GM23248 (cell line): ENCODE results near the gene C6orf120. TPM values are rescaled to one million over a fixed set of nuclear protein-coding genes. Genes with fewer than 3 reads are reported as not detected.

Experiments
- DNase-seq: peaks from one replicate; pipeline ENCODE4 v3.0.0-alpha.2; 2015
- H2AFZ ChIP-seq: fragments of 200-600 bp; sonication (generic); 2 replicates; pipeline ENCODE4 v1.6.1; 2016; ENCODE audit warnings: antibody characterized with exemption
- H3F3A ChIP-seq: fragments of 200-600 bp; sonication (generic); 2 replicates; pipeline ENCODE4 v1.6.1; 2016; ENCODE audit warnings: mild to moderate bottlenecking, antibody characterized with exemption, mixed run types; ENCODE audit not compliant: insufficient read depth
- H3K27ac ChIP-seq: fragments of 200-600 bp; sonication (generic); 2 replicates; pipeline ENCODE4 v1.5.1; 2016; ENCODE audit warnings: mild to moderate bottlenecking
- H3K27me3 ChIP-seq: fragments of 200-600 bp; sonication (generic); replicated peaks from 2 replicates; pipeline ENCODE4 v1.6.1; 2016; ENCODE audit warnings: mild to moderate bottlenecking; ENCODE audit not compliant: insufficient read depth
- H3K36me3 ChIP-seq: fragments of 200-600 bp; sonication (generic); 2 replicates; pipeline ENCODE4 v1.6.1; 2016; ENCODE audit warnings: low read depth, mild to moderate bottlenecking
- H3K4me1 ChIP-seq: fragments of 200-600 bp; sonication (generic); 2 replicates; pipeline ENCODE4 v1.6.1; 2016; ENCODE audit warnings: mild to moderate bottlenecking; ENCODE audit not compliant: insufficient read depth
- H3K4me2 ChIP-seq: fragments of 200-600 bp; sonication (generic); one replicate; pipeline ENCODE4 v1.6.1; 2016; ENCODE audit warnings: mild to moderate bottlenecking; ENCODE audit not compliant: unreplicated experiment
- H3K4me3 ChIP-seq: fragments of 200-600 bp; sonication (generic); 2 replicates; pipeline ENCODE4 v1.5.1; 2016; ENCODE audit warnings: mild to moderate bottlenecking
- H3K79me2 ChIP-seq: fragments of 200-600 bp; sonication (generic); 2 replicates; pipeline ENCODE4 v1.6.1; 2016; ENCODE audit warnings: mild to moderate bottlenecking; ENCODE audit not compliant: insufficient read depth
- H3K9ac ChIP-seq: fragments of 200-600 bp; sonication (generic); 2 replicates; pipeline ENCODE4 v1.6.1; 2016; ENCODE audit warnings: mild to moderate bottlenecking
- H3K9me2 ChIP-seq: fragments of 200-600 bp; sonication (generic); 2 replicates; pipeline ENCODE4 v1.6.1; 2016; ENCODE audit warnings: mixed run types, mild to moderate bottlenecking, moderate library complexity; ENCODE audit not compliant: insufficient read depth
- H3K9me3 ChIP-seq: fragments of 200-600 bp; sonication (generic); one replicate; pipeline ENCODE4 v1.6.1; 2017; ENCODE audit warnings: low read depth
- H4K20me1 ChIP-seq: fragments of 200-600 bp; sonication (generic); 2 replicates; pipeline ENCODE4 v1.6.0; 2016; ENCODE audit not compliant: insufficient read depth
- EZH2 ChIP-seq: fragments of 200-600 bp; sonication (generic); IDR thresholded peaks from 2 replicates; pipeline ENCODE4 v1.6.1; 2018; ENCODE audit warnings: antibody characterized with exemption, mild to moderate bottlenecking; ENCODE audit not compliant: insufficient read depth, poor library complexity, severe bottlenecking
- EZH2phosphoT487 ChIP-seq: fragments of 200-600 bp; sonication (generic); IDR thresholded peaks from 2 replicates; pipeline ENCODE4 v1.6.1; 2018; ENCODE audit warnings: antibody characterized with exemption, moderate library complexity, mild to moderate bottlenecking, low read depth; ENCODE audit not compliant: insufficient read depth
- WGBS, 2 experiments: methylation state at CpG; one replicate each; pipeline ENCODE4 v1.1.6; 2015 to 2017; ENCODE audit warnings: low lambda C conversion rate in 2 of 2, low coverage in 1 of 2; ENCODE audit errors: missing lambda C conversion rate in 2 of 2; 5-methylcytosine and 5-hydroxymethylcytosine counted together
- in situ Hi-C: fragments of 300-500 bp; cut with MboI; formaldehyde crosslinking; loops from 2 replicates; pipeline ENCODE4 v1.15.0; 2020
- polyA plus RNA-seq: library from polyadenylated mRNA; unstranded; fragments of >200 nt; fragmentation: Nextera tagmentation; extraction: Ambion mirVana; gene quantifications from 2 replicates; pipeline ENCODE4 v1.2.1, GENCODE V29; 2016
- total RNA-seq: library from RNA; depleted of rRNA; stranded (reverse); fragments of >200 nt; shearing (Covaris generic); gene quantifications from 2 replicates; pipeline ENCODE4 v1.2.3, GENCODE V29; 2014

Gene C6orf120
- total and polyA plus RNA-seq, 2 experiments from 2014 or later: 39.4 to 72.7 TPM

DNA sequence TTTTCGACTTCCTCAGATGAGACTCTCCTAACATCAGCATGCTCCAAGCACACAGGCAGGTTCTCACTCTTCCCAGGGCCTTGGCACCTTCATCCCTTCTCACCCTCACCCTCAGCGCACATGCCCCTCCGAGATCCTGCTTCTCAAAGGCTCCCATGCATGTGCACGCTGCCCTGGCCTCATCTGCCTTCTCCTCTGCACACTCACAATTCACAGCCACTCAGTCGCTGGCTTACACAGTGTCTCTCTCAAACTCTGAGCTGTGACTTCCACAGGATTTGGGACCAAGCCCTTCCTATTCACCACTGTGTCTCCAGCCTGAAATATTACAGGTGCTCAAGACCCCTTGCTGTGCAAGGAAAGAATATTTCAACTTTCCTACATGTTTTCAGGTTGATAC lies 30.4 kb upstream of the C6orf120 start:
- no peaks in the 10 kb centered on the region for H3K27me3 ChIP-seq
- H3K36me3 ChIP-seq: peaks cover 6% of the 10 kb centered on the region; the same call in 1 of the 2 replicates
- in situ Hi-C loops: no loop called here

DNA sequence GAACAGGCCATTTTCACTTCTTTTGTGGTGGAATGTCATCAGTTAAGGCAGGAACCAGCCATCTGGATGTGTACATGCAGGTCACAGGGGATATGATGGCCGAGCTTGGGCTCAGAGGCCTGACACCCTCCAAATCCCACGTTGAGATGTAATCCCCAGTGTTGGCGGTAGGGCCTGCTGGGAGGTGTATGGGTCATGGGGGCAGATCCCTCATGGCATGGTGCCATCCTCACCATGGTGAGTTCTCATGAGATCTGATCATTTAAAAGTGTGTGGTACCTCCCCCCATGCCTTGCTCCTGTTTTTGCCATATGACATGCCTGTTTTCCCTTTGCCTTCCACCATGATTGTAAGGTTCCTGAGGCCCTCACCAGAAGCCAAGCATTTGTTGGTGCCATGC lies 26.9 kb upstream of the C6orf120 start:
- no peak overlapping the region for H3K4me3 ChIP-seq
- H3K4me2 ChIP-seq: no peak overlapping the region
- H2AFZ ChIP-seq: no peak overlapping the region
- in situ Hi-C loops: no loop called here
- TF ChIP-seq EZH2phosphoT487: no peak
- no peak for TF ChIP-seq EZH2
- no peaks in the 10 kb centered on the region for H3K9me3 ChIP-seq
- no peaks in the 10 kb centered on the region for H3K4me1 ChIP-seq
- no peaks in the 10 kb centered on the region for H3K27me3 ChIP-seq
- no peaks in the 10 kb centered on the region for H3K9me2 ChIP-seq
- no peaks in the 10 kb centered on the region for H3K79me2 ChIP-seq
- no peak overlapping the region for H3K9ac ChIP-seq
- 95 to 98% methylated on average over 3 of the region's 3 CpGs for WGBS, 2 experiments
- DNase-seq: no peak
- H3F3A ChIP-seq: no peaks in the 10 kb centered on the region
- 0 out of 2 replicates have a peak, but pooled peaks cover 2% of the 10 kb centered on the region for H3K36me3 ChIP-seq
- no peaks in the 10 kb centered on the region for H4K20me1 ChIP-seq
- no peak overlapping the region for H3K27ac ChIP-seq

More for the DNA sequence above, 30.4 kb upstream of the C6orf120 start:
- Histone ChIP-seq H3K4me2 (no peak overlapping the region), H3K9me3 (no peaks in the 10 kb centered on the region), H3K9ac (no peak overlapping the region), H3K4me3 (no peak overlapping the region), H3K4me1 (no peaks in the 10 kb centered on the region), H3F3A (no peaks in the 10 kb centered on the region), H4K20me1 (no peaks in the 10 kb centered on the region), H2AFZ (no peak overlapping the region), H3K27ac (no peak overlapping the region), H3K9me2 (no peaks in the 10 kb centered on the region), H3K79me2 (no peaks in the 10 kb centered on the region)
- no peak for TF ChIP-seq EZH2phosphoT487
- no peak for DNase-seq
- WGBS, 2 experiments: 78 to 86% methylated on average over 5 of the region's 5 CpGs

DNA sequence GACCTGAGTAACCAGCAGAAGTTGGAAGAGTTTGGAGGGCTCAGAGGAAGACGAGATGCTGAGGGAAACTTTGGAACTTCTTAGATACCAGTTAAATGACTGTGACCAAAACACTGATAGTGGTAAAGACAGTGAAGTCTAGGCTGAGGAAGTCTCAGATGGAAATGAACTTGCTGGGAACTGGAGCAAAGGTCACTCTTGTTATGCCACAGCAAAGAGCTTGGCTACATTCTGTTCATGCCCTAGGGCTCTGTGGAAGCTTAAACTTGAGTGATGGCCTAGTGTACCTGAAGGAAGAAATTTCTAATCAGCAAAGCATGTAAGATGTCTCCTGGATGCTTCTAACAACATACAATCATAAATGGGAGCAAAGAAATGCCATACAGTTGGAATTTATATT lies 24.8 kb upstream of the C6orf120 start:
- Histone ChIP-seq H3K9ac (no peak overlapping the region), H3K4me3 (no peak overlapping the region), H4K20me1 (no peaks in the 10 kb centered on the region), H3K9me2 (no peaks in the 10 kb centered on the region), H3K4me2 (no peak overlapping the region), H3F3A (no peaks in the 10 kb centered on the region), H3K4me1 (no peaks in the 10 kb centered on the region), H3K27me3 (no peaks in the 10 kb centered on the region), H3K79me2 (no peaks in the 10 kb centered on the region), H3K36me3 (peaks cover 9% of the 10 kb centered on the region; the same call in 1 of the 2 replicates), H3K9me3 (no peaks in the 10 kb centered on the region), H2AFZ (no peak overlapping the region), H3K27ac (no peak overlapping the region)
- DNase-seq: no peak
- TF ChIP-seq EZH2phosphoT487 (no peak), EZH2 (no peak)
- 86 to 97% methylated on average over 1 of the region's 1 CpG for WGBS, 2 experiments
- in situ Hi-C loops: no loop called here

DNA sequence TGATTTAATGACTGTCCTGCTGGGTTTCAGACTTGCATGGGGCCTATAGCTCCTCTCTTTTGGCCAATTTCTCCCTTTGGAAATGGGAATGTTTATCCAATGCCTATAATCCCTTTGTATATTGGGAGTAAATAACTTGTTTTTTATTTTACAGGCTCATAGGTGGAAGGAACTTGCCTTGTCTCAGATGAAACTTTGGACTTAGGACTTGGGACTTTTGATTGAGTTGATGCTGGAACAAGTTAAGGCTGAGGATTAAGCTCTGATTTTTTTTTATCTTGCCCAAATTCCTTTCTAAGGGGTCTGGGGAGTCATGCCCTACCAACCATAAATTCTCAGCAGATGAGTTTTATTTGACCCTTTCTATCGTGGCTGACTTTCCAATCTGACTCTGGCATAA lies 23.6 kb upstream of the C6orf120 start:
- H4K20me1 ChIP-seq: no peaks in the 10 kb centered on the region
- H3K4me2 ChIP-seq: no peak overlapping the region
- no peaks in the 10 kb centered on the region for H3K79me2 ChIP-seq
- 94 to 97% methylated on average over 1 of the region's 1 CpG for WGBS, 2 experiments
- in situ Hi-C loops: no loop called here
- no peaks in the 10 kb centered on the region for H3K27me3 ChIP-seq
- H3K36me3 ChIP-seq: peaks cover 9% of the 10 kb centered on the region; the same call in 1 of the 2 replicates
- H3K9me2 ChIP-seq: no peaks in the 10 kb centered on the region
- H3K9me3 ChIP-seq: no peaks in the 10 kb centered on the region
- H3K27ac ChIP-seq: no peak overlapping the region
- H3K4me3 ChIP-seq: no peak overlapping the region
- H3K9ac ChIP-seq: no peak overlapping the region
- no peak for DNase-seq
- H3F3A ChIP-seq: no peaks in the 10 kb centered on the region
- H3K4me1 ChIP-seq: no peaks in the 10 kb centered on the region
- no peak for TF ChIP-seq EZH2
- TF ChIP-seq EZH2phosphoT487: no peak
- no peak overlapping the region for H2AFZ ChIP-seq

DNA sequence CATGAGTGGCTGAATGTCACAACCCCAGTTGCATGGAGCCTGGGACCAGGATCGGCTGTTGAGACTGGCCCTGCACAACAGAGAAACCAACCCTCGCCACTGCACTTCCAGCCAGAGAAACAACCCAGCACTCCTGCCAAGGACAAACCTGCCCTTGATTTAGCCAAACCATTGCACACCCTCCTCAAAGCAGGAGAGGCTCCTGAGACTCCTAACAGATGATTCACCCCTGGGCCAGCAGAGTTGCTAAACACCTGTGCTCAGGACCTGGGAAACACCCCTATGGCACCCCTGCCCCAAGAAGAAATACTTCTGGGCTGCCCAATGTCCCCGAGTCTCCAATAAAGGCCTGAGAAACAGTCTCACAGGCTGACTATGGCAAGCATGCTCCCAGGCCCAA lies 17.9 kb upstream of the C6orf120 start:
- no peaks in the 10 kb centered on the region for H4K20me1 ChIP-seq
- H3K9me2 ChIP-seq: no peaks in the 10 kb centered on the region
- peaks cover 32% of the 10 kb centered on the region for H3K36me3 ChIP-seq
- H3K4me1 ChIP-seq: no peaks in the 10 kb centered on the region
- H3K4me2 ChIP-seq: no peak overlapping the region
- no peak overlapping the region for H3K9ac ChIP-seq
- TF ChIP-seq EZH2: no peak
- TF ChIP-seq EZH2phosphoT487: no peak
- H3F3A ChIP-seq: 0 out of 2 replicates have a peak, but pooled peaks cover 4% of the 10 kb centered on the region
- H3K9me3 ChIP-seq: peaks cover 6% of the 10 kb centered on the region
- in situ Hi-C loops: no loop called here
- DNase-seq: no peak
- no peak overlapping the region for H2AFZ ChIP-seq
- no peak overlapping the region for H3K27ac ChIP-seq
- no peak overlapping the region for H3K4me3 ChIP-seq
- H3K79me2 ChIP-seq: no peaks in the 10 kb centered on the region
- WGBS, 2 experiments: 87 to 93% methylated on average over 3 of the region's 3 CpGs
- no peaks in the 10 kb centered on the region for H3K27me3 ChIP-seq
